ENCODE data around the gene FBXO17. TPM values are rescaled to one million over a fixed set of nuclear protein-coding genes. Genes with fewer than 3 reads are reported as not detected.
A peak's percentile ranks its signal among the peaks of the same experiment; 100 is the strongest.

Gene FBXO17
- total and polyA plus RNA-seq, 2 of the 13 experiments (the other 11 are each of a cell fraction or from before 2014, with no cell fraction given): 22.1 to 58.7 TPM

DNA sequence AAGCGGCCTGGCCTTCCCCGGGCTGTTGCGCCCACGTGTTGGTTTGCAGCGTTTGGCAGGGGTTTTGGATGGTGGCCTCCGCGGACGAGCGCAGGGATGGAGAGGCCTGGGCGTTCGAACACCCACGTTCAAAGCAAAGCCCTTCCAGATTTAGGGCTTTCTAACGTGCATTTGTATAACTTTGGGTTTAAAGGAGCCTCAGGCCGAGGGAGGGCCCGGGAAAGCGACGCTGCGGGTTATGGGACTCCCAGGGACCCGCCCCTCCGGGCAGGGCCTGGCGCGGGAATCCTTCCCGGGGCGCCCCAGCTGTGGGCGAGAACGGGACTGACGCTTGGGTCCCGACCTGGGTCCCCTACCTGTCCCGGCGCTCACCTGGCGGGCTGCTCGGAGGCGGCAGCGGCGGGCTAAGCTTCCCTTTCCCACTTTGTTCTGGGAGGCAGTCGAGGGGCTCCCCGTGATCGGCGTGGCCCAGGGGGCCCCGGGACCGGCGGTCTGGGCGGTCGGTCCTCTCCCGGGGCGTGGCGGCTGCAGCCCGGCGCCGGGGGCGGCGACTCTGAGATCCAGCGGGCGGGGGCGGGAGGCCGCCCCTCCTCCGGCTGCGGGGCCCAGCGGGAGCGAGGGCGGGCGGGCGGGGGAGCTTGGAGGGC lies at the start of gene FBXO17 (continued):
- no peak for TF ChIP-seq RXRB (CRISPR knock-in tag; IDR thresholded peaks at IDR 0.05; ENCODE audit: borderline replicate concordance)
- no peak for TF ChIP-seq ZNF180 (CRISPR knock-in tag; IDR thresholded peaks at IDR 0.05; ENCODE audit: borderline replicate concordance, low read depth)
- 0 out of 2 replicates have a peak, but pooled peaks have one; percentile 24 for TF ChIP-seq ZC3H4 (CRISPR knock-in tag; IDR thresholded peaks at IDR 0.05; ENCODE audit: borderline replicate concordance)
- no peak for TF ChIP-seq ZFP41 (CRISPR knock-in tag; IDR thresholded peaks at IDR 0.05; ENCODE audit: borderline replicate concordance)
- no peak for TF ChIP-seq FOXA1 (IDR thresholded peaks at IDR 0.05)
- no peak for TF ChIP-seq FOXA1 (CRISPR knock-in tag; IDR thresholded peaks at IDR 0.05)
- no peak; the same call in 1 of the 2 replicates for TF ChIP-seq CBX5 (CRISPR knock-in tag; IDR thresholded peaks at IDR 0.05; ENCODE audit: borderline replicate concordance)
- TF ChIP-seq ZNF75D (CRISPR knock-in tag; IDR thresholded peaks at IDR 0.05; ENCODE audit: borderline replicate concordance): 0 out of 2 replicates have a peak, but pooled peaks have one; percentile 42
- TF ChIP-seq, protein P1, sequence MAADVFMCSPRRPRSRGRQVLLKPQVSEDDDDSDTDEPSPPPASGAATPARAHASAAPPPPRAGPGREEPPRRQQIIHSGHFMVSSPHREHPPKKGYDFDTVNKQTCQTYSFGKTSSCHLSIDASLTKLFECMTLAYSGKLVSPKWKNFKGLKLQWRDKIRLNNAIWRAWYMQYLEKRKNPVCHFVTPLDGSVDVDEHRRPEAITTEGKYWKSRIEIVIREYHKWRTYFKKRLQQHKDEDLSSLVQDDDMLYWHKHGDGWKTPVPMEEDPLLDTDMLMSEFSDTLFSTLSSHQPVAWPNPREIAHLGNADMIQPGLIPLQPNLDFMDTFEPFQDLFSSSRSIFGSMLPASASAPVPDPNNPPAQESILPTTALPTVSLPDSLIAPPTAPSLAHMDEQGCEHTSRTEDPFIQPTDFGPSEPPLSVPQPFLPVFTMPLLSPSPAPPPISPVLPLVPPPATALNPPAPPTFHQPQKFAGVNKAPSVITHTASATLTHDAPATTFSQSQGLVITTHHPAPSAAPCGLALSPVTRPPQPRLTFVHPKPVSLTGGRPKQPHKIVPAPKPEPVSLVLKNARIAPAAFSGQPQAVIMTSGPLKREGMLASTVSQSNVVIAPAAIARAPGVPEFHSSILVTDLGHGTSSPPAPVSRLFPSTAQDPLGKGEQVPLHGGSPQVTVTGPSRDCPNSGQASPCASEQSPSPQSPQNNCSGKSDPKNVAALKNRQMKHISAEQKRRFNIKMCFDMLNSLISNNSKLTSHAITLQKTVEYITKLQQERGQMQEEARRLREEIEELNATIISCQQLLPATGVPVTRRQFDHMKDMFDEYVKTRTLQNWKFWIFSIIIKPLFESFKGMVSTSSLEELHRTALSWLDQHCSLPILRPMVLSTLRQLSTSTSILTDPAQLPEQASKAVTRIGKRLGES (CRISPR knock-in tag; IDR thresholded peaks at IDR 0.05; ENCODE audit: borderline replicate concordance): 0 out of 2 replicates have a peak, but pooled peaks have one; percentile 48
- TF ChIP-seq ZNF567 (CRISPR knock-in tag; IDR thresholded peaks at IDR 0.05; ENCODE audit: borderline replicate concordance): no peak
- TF ChIP-seq, protein P2, sequence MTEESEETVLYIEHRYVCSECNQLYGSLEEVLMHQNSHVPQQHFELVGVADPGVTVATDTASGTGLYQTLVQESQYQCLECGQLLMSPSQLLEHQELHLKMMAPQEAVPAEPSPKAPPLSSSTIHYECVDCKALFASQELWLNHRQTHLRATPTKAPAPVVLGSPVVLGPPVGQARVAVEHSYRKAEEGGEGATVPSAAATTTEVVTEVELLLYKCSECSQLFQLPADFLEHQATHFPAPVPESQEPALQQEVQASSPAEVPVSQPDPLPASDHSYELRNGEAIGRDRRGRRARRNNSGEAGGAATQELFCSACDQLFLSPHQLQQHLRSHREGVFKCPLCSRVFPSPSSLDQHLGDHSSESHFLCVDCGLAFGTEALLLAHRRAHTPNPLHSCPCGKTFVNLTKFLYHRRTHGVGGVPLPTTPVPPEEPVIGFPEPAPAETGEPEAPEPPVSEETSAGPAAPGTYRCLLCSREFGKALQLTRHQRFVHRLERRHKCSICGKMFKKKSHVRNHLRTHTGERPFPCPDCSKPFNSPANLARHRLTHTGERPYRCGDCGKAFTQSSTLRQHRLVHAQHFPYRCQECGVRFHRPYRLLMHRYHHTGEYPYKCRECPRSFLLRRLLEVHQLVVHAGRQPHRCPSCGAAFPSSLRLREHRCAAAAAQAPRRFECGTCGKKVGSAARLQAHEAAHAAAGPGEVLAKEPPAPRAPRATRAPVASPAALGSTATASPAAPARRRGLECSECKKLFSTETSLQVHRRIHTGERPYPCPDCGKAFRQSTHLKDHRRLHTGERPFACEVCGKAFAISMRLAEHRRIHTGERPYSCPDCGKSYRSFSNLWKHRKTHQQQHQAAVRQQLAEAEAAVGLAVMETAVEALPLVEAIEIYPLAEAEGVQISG (CRISPR knock-in tag; IDR thresholded peaks at IDR 0.05): no peak; the same call in 1 of the 2 replicates
- TF ChIP-seq, protein P3, sequence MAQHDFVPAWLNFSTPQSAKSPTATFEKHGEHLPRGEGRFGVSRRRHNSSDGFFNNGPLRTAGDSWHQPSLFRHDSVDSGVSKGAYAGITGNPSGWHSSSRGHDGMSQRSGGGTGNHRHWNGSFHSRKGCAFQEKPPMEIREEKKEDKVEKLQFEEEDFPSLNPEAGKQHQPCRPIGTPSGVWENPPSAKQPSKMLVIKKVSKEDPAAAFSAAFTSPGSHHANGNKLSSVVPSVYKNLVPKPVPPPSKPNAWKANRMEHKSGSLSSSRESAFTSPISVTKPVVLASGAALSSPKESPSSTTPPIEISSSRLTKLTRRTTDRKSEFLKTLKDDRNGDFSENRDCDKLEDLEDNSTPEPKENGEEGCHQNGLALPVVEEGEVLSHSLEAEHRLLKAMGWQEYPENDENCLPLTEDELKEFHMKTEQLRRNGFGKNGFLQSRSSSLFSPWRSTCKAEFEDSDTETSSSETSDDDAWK (CRISPR knock-in tag; IDR thresholded peaks at IDR 0.05): no peak
- TF ChIP-seq, protein P4, sequence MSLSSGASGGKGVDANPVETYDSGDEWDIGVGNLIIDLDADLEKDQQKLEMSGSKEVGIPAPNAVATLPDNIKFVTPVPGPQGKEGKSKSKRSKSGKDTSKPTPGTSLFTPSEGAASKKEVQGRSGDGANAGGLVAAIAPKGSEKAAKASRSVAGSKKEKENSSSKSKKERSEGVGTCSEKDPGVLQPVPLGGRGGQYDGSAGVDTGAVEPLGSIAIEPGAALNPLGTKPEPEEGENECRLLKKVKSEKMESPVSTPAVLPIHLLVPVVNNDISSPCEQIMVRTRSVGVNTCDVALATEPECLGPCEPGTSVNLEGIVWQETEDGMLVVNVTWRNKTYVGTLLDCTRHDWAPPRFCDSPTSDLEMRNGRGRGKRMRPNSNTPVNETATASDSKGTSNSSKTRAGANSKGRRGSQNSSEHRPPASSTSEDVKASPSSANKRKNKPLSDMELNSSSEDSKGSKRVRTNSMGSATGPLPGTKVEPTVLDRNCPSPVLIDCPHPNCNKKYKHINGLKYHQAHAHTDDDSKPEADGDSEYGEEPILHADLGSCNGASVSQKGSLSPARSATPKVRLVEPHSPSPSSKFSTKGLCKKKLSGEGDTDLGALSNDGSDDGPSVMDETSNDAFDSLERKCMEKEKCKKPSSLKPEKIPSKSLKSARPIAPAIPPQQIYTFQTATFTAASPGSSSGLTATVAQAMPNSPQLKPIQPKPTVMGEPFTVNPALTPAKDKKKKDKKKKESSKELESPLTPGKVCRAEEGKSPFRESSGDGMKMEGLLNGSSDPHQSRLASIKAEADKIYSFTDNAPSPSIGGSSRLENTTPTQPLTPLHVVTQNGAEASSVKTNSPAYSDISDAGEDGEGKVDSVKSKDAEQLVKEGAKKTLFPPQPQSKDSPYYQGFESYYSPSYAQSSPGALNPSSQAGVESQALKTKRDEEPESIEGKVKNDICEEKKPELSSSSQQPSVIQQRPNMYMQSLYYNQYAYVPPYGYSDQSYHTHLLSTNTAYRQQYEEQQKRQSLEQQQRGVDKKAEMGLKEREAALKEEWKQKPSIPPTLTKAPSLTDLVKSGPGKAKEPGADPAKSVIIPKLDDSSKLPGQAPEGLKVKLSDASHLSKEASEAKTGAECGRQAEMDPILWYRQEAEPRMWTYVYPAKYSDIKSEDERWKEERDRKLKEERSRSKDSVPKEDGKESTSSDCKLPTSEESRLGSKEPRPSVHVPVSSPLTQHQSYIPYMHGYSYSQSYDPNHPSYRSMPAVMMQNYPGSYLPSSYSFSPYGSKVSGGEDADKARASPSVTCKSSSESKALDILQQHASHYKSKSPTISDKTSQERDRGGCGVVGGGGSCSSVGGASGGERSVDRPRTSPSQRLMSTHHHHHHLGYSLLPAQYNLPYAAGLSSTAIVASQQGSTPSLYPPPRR (CRISPR knock-in tag; IDR thresholded peaks at IDR 0.05; ENCODE audit: borderline replicate concordance): no peak
- TF ChIP-seq, protein P5, sequence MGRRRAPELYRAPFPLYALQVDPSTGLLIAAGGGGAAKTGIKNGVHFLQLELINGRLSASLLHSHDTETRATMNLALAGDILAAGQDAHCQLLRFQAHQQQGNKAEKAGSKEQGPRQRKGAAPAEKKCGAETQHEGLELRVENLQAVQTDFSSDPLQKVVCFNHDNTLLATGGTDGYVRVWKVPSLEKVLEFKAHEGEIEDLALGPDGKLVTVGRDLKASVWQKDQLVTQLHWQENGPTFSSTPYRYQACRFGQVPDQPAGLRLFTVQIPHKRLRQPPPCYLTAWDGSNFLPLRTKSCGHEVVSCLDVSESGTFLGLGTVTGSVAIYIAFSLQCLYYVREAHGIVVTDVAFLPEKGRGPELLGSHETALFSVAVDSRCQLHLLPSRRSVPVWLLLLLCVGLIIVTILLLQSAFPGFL (CRISPR knock-in tag; IDR thresholded peaks at IDR 0.05): no peak
- peak; percentile 73 for TF ChIP-seq PTBP1 (IDR thresholded peaks at IDR 0.05; ENCODE audit: low read depth, low read length, poor library complexity, severe bottlenecking)
